ENCODE measurements around the gene ACBD6.

ACBD6 gene

GRCh38 chr1:180497826-180498225 lies 4.6 kb downstream of the ACBD6 start:
- TF ChIP-seq FOXP2 (optimal IDR thresholded peaks at IDR 0.05; ENCODE audit: borderline replicate concordance, extremely low read depth, extremely low read length, insufficient read depth) = no peak
- no peak for TF ChIP-seq REST (IDR thresholded peaks at IDR 0.05; ENCODE audit: insufficient read depth in 1 of 2, low read depth in 2 of 2, low read length in 2 of 2)
- no peak for TF ChIP-seq POLR2AphosphoS5 (IDR thresholded peaks at IDR 0.05; ENCODE audit: low read depth, low read length)
- no peak for TF ChIP-seq TAF1 (IDR thresholded peaks at IDR 0.05; ENCODE audit: borderline replicate concordance, insufficient read depth, low read length)
- no peak for TF ChIP-seq SIN3A (IDR thresholded peaks at IDR 0.05; ENCODE audit: borderline replicate concordance, insufficient read depth, low read length)

GRCh38 chr1:180494370-180494769 lies 8.0 kb downstream of the ACBD6 start:
- no peak for TF ChIP-seq POLR2AphosphoS5 (IDR thresholded peaks at IDR 0.05; ENCODE audit: low read depth, low read length)
- TF ChIP-seq REST (IDR thresholded peaks at IDR 0.05; ENCODE audit: insufficient read depth in 1 of 2, low read depth in 2 of 2, low read length in 2 of 2) = no peak
- TF ChIP-seq SIN3A (IDR thresholded peaks at IDR 0.05; ENCODE audit: borderline replicate concordance, insufficient read depth, low read length) = no peak
- no peak for TF ChIP-seq FOXP2 (optimal IDR thresholded peaks at IDR 0.05; ENCODE audit: borderline replicate concordance, extremely low read depth, extremely low read length, insufficient read depth)
- TF ChIP-seq TAF1 (IDR thresholded peaks at IDR 0.05; ENCODE audit: borderline replicate concordance, insufficient read depth, low read length) = no peak

GRCh38 chr1:180489976-180490375 lies 12.4 kb downstream of the ACBD6 start:
- no peak for TF ChIP-seq FOXP2 (optimal IDR thresholded peaks at IDR 0.05; ENCODE audit: borderline replicate concordance, extremely low read depth, extremely low read length, insufficient read depth)
- TF ChIP-seq TAF1 (IDR thresholded peaks at IDR 0.05; ENCODE audit: borderline replicate concordance, insufficient read depth, low read length) = no peak
- TF ChIP-seq SIN3A (IDR thresholded peaks at IDR 0.05; ENCODE audit: borderline replicate concordance, insufficient read depth, low read length) = no peak
- no peak for TF ChIP-seq POLR2AphosphoS5 (IDR thresholded peaks at IDR 0.05; ENCODE audit: low read depth, low read length)
- no peak for TF ChIP-seq REST (IDR thresholded peaks at IDR 0.05; ENCODE audit: insufficient read depth in 1 of 2, low read depth in 2 of 2, low read length in 2 of 2)

GRCh38 chr1:180489313-180489712 lies 13.1 kb downstream of the ACBD6 start:
- TF ChIP-seq TAF1 (IDR thresholded peaks at IDR 0.05; ENCODE audit: borderline replicate concordance, insufficient read depth, low read length) (no peak), POLR2AphosphoS5 (IDR thresholded peaks at IDR 0.05; ENCODE audit: low read depth, low read length) (no peak), FOXP2 (optimal IDR thresholded peaks at IDR 0.05; ENCODE audit: borderline replicate concordance, extremely low read depth, extremely low read length, insufficient read depth) (no peak), SIN3A (IDR thresholded peaks at IDR 0.05; ENCODE audit: borderline replicate concordance, insufficient read depth, low read length) (no peak), REST (IDR thresholded peaks at IDR 0.05; ENCODE audit: insufficient read depth in 1 of 2, low read depth in 2 of 2, low read length in 2 of 2) (no peak)

- TF ChIP-seq FOXP2 (optimal IDR thresholded peaks at IDR 0.05; ENCODE audit: borderline replicate concordance, extremely low read depth, extremely low read length, insufficient read depth) = no peak
- TF ChIP-seq SIN3A (IDR thresholded peaks at IDR 0.05; ENCODE audit: borderline replicate concordance, insufficient read depth, low read length) = no peak
- TF ChIP-seq TAF1 (IDR thresholded peaks at IDR 0.05; ENCODE audit: borderline replicate concordance, insufficient read depth, low read length) = no peak
Observed at GRCh38 chr1:180488661-180489060, 13.7 kb downstream of the ACBD6 start.
